Peyer's patch (tissue), 4 donors: ENCODE measurements around the gene FRMD8. TPM values are rescaled to one million over a fixed set of nuclear protein-coding genes. Genes with fewer than 3 reads are reported as not detected.

ENCODE experiments used
- DNase-seq, 3 donors: peaks; one replicate each; pipeline ENCODE4 v3.0.0-alpha.2; 2017 to 2019
- H3K27ac ChIP-seq, 4 donors: fragments of 200-600 bp; sonication (generic); one replicate each; pipeline ENCODE4 v1.5.1; 2016 to 2019
- H3K27me3 ChIP-seq, 2 donors: fragments of 200-600 bp; sonication (generic); one replicate each; pipeline ENCODE4 v1.5.1; 2019
- H3K36me3 ChIP-seq, 3 donors: fragments of 200-600 bp; sonication (generic); one replicate each; pipeline ENCODE4 v1.5.1; 2016 to 2019
- H3K4me1 ChIP-seq, 4 donors: fragments of 200-600 bp; sonication (generic); one replicate each; pipeline ENCODE4 v1.5.1; 2016 to 2019
- H3K4me3 ChIP-seq, 4 donors: fragments of 200-600 bp; sonication (generic); 1 replicate in 3 of 4; 2 replicates in 1 of 4; pipeline ENCODE4 v1.5.1; 2016 to 2019; ENCODE audit warnings: mild to moderate bottlenecking in 1 of 4
- H3K9me3 ChIP-seq, 4 donors: fragments of 200-600 bp; sonication (generic); one replicate each; pipeline ENCODE4 v1.5.1; 2016 to 2019; ENCODE audit warnings: mild to moderate bottlenecking in 1 of 4
- POLR2A ChIP-seq, 2 donors: fragments of 450-650 bp; IDR thresholded peaks; one replicate each; pipeline ENCODE4 v1.5.1; 2017; ENCODE audit warnings: antibody characterized with exemption in 2 of 2, mild to moderate bottlenecking in 2 of 2, moderate library complexity in 2 of 2
- total RNA-seq, 4 donors: library from RNA; depleted of rRNA; stranded (reverse); fragments of >200 nt; gene quantifications; one replicate each; pipeline ENCODE4 v1.1.0, GENCODE V29; 2016
- TF ChIP-seq, protein P1 (sequence below), 6 experiments: fragments of 450-650 bp in 4 of 6; fragments of 200-600 bp in 2 of 6; sonication (generic) in 1 of 6; IDR thresholded peaks; one replicate each; pipeline ENCODE4 v1.5.1; 2017 to 2019; ENCODE audit warnings: antibody characterized with exemption in 6 of 6, mild to moderate bottlenecking in 3 of 6, moderate library complexity in 1 of 6

Gene FRMD8
- total RNA-seq, 4 donors from 2014 or later = 51.2 to 115 (median 102) TPM

DNA sequence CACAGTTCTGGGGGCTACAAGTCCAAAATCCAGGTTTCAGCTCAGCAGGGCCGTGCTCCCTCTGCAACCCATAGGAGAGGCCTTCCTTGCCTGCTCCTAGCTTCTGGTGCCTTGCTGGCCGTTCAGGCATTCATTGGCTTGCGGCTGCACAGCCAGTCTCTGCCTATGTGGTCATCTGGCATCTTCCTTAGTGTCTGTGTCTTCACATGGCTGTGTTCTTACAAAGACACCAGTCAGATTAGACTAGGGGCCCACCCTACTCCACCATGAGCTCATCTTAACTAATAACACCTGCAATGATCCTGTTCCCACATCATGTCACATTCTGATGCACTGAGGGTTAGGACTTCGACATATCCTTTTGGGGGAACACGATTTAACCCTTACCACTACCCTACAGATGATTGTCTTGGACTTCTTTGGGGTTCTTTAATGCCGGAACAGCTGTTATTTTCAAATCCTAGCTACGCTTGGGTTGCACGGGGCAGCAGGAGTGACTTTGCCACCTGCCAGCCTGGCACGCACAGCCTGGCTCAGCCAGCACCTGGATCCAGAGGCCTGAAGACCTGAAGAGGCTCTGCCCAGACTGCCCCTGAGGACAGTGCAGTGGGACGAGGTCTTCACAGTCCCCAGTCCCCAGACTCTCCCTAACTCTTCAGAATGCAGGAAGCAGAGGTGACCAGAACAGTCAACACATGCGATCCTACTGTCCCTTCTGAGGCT lies 28.5 kb downstream of the FRMD8 start:
- H3K36me3 ChIP-seq = peaks cover 0 to 32% (median 0%) of the 10 kb centered on the region in 3 donors
- no peak overlapping the region for H3K4me3 ChIP-seq
- H3K27ac ChIP-seq = no peak overlapping the region
- peaks cover 7 to 38% (median 27%) of the 10 kb centered on the region in 4 donors for H3K4me1 ChIP-seq
- DNase-seq = peak in 2 of 3 donors; percentile 30 to 45
- H3K9me3 ChIP-seq = no peaks in the 10 kb centered on the region
- TF ChIP-seq POLR2A (IDR thresholded peaks at IDR 0.05) = no peak
- TF ChIP-seq, protein P1, sequence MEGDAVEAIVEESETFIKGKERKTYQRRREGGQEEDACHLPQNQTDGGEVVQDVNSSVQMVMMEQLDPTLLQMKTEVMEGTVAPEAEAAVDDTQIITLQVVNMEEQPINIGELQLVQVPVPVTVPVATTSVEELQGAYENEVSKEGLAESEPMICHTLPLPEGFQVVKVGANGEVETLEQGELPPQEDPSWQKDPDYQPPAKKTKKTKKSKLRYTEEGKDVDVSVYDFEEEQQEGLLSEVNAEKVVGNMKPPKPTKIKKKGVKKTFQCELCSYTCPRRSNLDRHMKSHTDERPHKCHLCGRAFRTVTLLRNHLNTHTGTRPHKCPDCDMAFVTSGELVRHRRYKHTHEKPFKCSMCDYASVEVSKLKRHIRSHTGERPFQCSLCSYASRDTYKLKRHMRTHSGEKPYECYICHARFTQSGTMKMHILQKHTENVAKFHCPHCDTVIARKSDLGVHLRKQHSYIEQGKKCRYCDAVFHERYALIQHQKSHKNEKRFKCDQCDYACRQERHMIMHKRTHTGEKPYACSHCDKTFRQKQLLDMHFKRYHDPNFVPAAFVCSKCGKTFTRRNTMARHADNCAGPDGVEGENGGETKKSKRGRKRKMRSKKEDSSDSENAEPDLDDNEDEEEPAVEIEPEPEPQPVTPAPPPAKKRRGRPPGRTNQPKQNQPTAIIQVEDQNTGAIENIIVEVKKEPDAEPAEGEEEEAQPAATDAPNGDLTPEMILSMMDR (IDR thresholded peaks at IDR 0.05) = no peak
- H3K27me3 ChIP-seq = no peaks in the 10 kb centered on the region

GRCh38 chr11:65415499-65416340 lies 29.3 kb downstream of the FRMD8 start:
- H3K27ac ChIP-seq = peak overlapping the region; percentile 97 to 100 (median 98)
- peak overlapping the region; percentile 28 to 66 (median 59) for H3K4me3 ChIP-seq
- peaks cover 0 to 29% (median 0%) of the 10 kb centered on the region in 3 donors for H3K36me3 ChIP-seq
- no peak for TF ChIP-seq POLR2A (IDR thresholded peaks at IDR 0.05)
- TF ChIP-seq, protein P1 (IDR thresholded peaks at IDR 0.05) = no peak
- DNase-seq = peak in 2 of 3 donors; percentile 52
- no peaks in the 10 kb centered on the region for H3K9me3 ChIP-seq
- H3K4me1 ChIP-seq = peaks cover 7 to 46% (median 34%) of the 10 kb centered on the region in 4 donors
- H3K27me3 ChIP-seq = no peaks in the 10 kb centered on the region

DNA sequence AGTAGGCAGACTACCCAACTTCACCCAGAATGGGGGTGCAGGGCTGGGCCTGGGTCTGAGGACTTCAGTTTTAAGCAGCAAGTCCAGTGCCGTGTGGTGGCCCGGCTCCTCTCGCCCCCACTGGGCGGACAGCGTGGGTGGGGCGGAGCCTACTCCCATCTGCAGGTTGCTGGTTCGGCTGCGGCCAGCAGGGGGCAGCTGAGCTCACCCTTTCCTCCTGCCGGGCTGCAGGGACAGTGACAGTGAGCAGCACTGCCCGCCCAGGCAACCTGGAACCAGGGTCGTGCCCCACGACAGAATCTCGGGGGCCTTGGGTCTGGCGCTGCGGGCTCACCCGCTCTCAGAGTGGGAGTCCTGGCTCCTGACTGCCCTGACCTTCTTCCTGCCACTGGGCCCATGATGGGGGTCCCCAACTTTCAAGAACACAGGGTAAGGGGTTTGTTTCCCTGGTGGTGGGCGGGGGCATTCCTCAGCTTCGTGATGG lies 29.9 kb downstream of the FRMD8 start:
- peak overlapping the region; percentile 97 to 100 (median 98) for H3K27ac ChIP-seq
- H3K27me3 ChIP-seq = no peaks in the 10 kb centered on the region
- DNase-seq = peak; percentile 93 to 97 (median 95)
- H3K4me3 ChIP-seq = peak overlapping the region; percentile 28 to 66 (median 59)
- peaks cover 7 to 49% (median 35%) of the 10 kb centered on the region in 4 donors for H3K4me1 ChIP-seq
- peak in 1 of 2 donors; percentile 51 for TF ChIP-seq POLR2A (IDR thresholded peaks at IDR 0.05)
- TF ChIP-seq, protein P1 (IDR thresholded peaks at IDR 0.05) = peak; percentile 95 to 100 (median 100)
- peaks cover 0 to 22% (median 0%) of the 10 kb centered on the region in 3 donors for H3K36me3 ChIP-seq
- H3K9me3 ChIP-seq = no peaks in the 10 kb centered on the region

DNA sequence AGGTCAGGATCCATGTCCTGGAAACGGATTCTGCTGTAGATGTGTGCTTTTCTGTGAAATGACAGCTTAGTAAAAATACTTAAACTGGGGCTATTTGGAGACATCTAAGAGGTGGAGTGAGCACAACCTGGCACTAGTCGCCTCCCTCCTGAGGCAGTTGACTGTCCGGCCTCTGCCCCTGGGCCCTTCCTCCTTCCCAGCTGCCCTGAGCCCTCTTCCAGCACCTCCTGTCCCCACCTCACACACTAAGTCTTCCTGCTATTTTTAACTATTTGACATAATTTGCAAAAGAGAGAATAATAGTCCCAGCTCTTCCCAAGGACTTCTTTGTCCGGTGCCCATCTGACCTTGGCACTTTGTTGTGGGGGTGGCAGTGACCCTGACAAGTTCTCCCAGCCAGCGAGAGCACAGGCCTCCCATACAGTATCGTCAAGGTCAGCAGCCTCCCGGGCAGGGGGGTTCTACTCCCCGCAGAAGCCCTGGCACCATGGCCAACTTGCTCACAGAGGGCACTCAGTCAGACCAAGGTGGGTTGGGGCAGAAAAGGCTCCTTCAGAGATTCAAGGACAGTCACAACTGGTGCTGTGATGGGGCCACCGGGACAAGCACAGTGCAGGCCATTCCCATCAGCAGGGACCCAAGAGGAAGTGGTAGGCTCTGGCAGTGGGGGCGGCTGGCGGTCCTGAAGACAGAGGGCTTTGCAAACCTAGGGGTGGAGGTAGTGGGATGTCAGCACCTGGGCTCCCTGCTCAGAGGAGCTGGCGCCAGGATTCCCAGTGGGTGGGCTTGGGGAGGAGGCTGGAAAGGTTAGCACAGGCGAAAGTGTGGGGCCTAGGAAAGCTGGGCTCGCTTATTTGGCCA lies 30.6 kb downstream of the FRMD8 start:
- TF ChIP-seq POLR2A (IDR thresholded peaks at IDR 0.05) = no peak
- TF ChIP-seq, protein P1 (IDR thresholded peaks at IDR 0.05) = no peak
- H3K27ac ChIP-seq = peak overlapping the region; percentile 97 to 100 (median 98)
- peak; percentile 61 to 77 (median 69) for DNase-seq
- peaks cover 0 to 15% (median 0%) of the 10 kb centered on the region in 3 donors for H3K36me3 ChIP-seq
- peak overlapping the region; percentile 28 to 66 (median 59) for H3K4me3 ChIP-seq
- H3K9me3 ChIP-seq = no peaks in the 10 kb centered on the region
- peaks cover 7 to 49% (median 35%) of the 10 kb centered on the region in 4 donors for H3K4me1 ChIP-seq
- H3K27me3 ChIP-seq = no peaks in the 10 kb centered on the region
